Fibroblast of lung (primary cell): ENCODE data around the gene C16orf95. TPM values are rescaled to one million over a fixed set of nuclear protein-coding genes. Genes with fewer than 3 reads are reported as not detected.
"Not testable (repeated sequence)": the region's sequence is repeated elsewhere in the genome, so short reads cannot be mapped to it uniquely, and the experiment has no call there.

Source experiments
- DNase-seq, 2 donors: peaks; one replicate each; pipeline versions ENCODE4 v3.0.0 to v3.0.0-alpha.2; 2010; ENCODE audit warnings: low read depth in 2 of 2
- H2AFZ ChIP-seq: 2 replicates; pipeline ENCODE4 v1.5.1; 2012; ENCODE audit warnings: low read length, control low read depth, inconsistent platforms
- H3K27ac ChIP-seq: 2 replicates; pipeline ENCODE4 v1.5.1; 2011; ENCODE audit warnings: low read length, control low read depth; ENCODE audit not compliant: insufficient read depth
- H3K27me3 ChIP-seq: 2 replicates; pipeline ENCODE4 v1.5.1; 2011; ENCODE audit warnings: mild to moderate bottlenecking, low read length; ENCODE audit not compliant: control insufficient read depth, insufficient read depth
- H3K36me3 ChIP-seq: 2 replicates; pipeline ENCODE4 v1.5.1; 2011; ENCODE audit warnings: low read length; ENCODE audit not compliant: control insufficient read depth, insufficient read depth
- H3K4me1 ChIP-seq: 2 replicates; pipeline ENCODE4 v1.5.1; 2011; ENCODE audit warnings: low read length; ENCODE audit not compliant: control insufficient read depth, insufficient read depth; ENCODE audit errors: extremely low read depth
- H3K4me2 ChIP-seq: 2 replicates; pipeline ENCODE4 v1.5.1; 2011; ENCODE audit warnings: low read length, control low read depth; ENCODE audit not compliant: insufficient read depth; ENCODE audit errors: extremely low read depth
- H3K4me3 ChIP-seq, 4 experiments: fragments of 200-600 bp in 1 of 4; sonication (generic) in 1 of 4; replicated peaks in 1 of 4; 2 replicates each; pipeline ENCODE4 v1.5.1; 2011 to 2016; ENCODE audit warnings: low read length in 4 of 4, low read depth in 3 of 4, mild to moderate bottlenecking in 3 of 4, control low read depth in 2 of 4, inconsistent platforms in 1 of 4, mixed read lengths in 1 of 4; ENCODE audit not compliant: insufficient read depth in 1 of 4; ENCODE audit errors: control extremely low read depth in 1 of 4
- H3K79me2 ChIP-seq: 2 replicates; pipeline ENCODE4 v1.5.1; 2012; ENCODE audit warnings: mild to moderate bottlenecking, low read length, inconsistent platforms; ENCODE audit not compliant: control insufficient read depth, insufficient read depth
- H3K9ac ChIP-seq: 2 replicates; pipeline ENCODE4 v1.5.1; 2011; ENCODE audit warnings: mild to moderate bottlenecking, low read length, control low read depth; ENCODE audit not compliant: insufficient read depth
- H3K9me3 ChIP-seq: 2 replicates; pipeline ENCODE4 v1.5.1; 2012; ENCODE audit warnings: low read depth, low read length; ENCODE audit not compliant: control insufficient read depth, insufficient read depth
- H4K20me1 ChIP-seq: 2 replicates; pipeline ENCODE4 v1.5.1; 2011; ENCODE audit warnings: low read length; ENCODE audit not compliant: control insufficient read depth, insufficient read depth; ENCODE audit errors: extremely low read depth
- EZH2 ChIP-seq: IDR thresholded peaks from 2 replicates; pipeline ENCODE4 v1.5.1; 2012; ENCODE audit warnings: low read length, control low read depth, mild to moderate bottlenecking; ENCODE audit errors: missing control alignments
- polyA plus RNA-seq, 2 donors: library from polyadenylated mRNA; depleted of rRNA in 1 of 2; stranded (reverse) in 1 of 2; unstranded in 1 of 2; fragments of >200 nt; gene quantifications; 2 replicates each; pipeline ENCODE4 v1.2.1, GENCODE V29; 2011 to 2012; ENCODE audit warnings: missing spikeins in 1 of 2
- total RNA-seq: library from RNA; depleted of rRNA; stranded (reverse); fragments of >200 nt; gene quantifications from 2 replicates; pipeline ENCODE4 v1.2.1, GENCODE V29; 2014
- TF ChIP-seq, protein P1 (sequence below), 2 donors: IDR thresholded peaks in 1 of 2; conservative IDR thresholded peaks in 1 of 2; 1 replicate in 1 of 2; 2 replicates in 1 of 2; pipeline ENCODE4 v1.5.1; 2011 to 2012; ENCODE audit warnings: low read length in 2 of 2, control low read depth in 1 of 2, inconsistent platforms in 1 of 2, low read depth in 1 of 2, mild to moderate bottlenecking in 1 of 2

Gene C16orf95
- total and polyA plus RNA-seq, 2 donors (not counting 1 experiment from before 2014, with no cell fraction given) = 1.3 to 5.4 TPM

DNA sequence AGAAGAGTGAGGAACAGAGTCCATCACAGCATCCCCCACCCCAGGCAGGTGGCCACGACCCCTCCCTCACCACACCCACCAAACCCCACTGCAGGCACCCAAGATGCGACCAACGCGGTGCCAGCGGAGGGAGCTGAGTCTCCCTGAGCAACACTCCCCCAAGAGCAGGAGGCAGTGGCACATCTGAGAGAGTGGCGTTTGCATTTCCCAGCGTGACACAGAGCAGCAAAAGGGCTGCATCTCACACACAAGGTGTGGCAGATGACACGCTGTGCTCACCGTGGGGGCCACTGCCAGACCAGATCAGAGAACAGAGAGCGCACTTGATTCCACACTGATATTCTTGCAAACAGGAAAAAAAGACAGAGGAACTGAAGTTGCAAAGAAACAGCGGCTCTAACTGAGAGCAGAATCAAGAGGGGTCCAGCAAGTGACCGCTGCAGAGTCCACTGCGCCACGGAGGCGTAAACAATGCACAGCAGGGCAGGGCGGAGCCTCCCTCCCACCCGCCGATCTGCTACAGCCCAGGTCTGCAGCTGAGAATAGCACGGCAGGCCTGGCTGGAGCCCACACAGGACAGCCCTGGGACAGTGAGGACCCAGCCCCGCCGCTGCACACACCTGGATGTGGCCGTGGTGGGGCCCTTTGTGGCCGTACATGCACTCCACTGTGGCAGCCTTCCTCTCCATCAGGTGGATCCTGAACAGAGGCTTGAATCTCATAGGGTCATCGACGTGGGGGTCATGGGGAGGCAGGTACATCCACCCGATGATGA lies 26.0 kb upstream of the C16orf95 start:
- no peak overlapping the region for H3K4me2 ChIP-seq
- H3K4me1 ChIP-seq = no peaks in the 10 kb centered on the region
- no peaks in the 10 kb centered on the region for H3K27me3 ChIP-seq
- no peak overlapping the region for H2AFZ ChIP-seq
- no peak overlapping the region for H3K9ac ChIP-seq
- DNase-seq = no peak
- H3K79me2 ChIP-seq = no peaks in the 10 kb centered on the region
- H3K4me3 ChIP-seq = no peak overlapping the region
- TF ChIP-seq, protein P1, sequence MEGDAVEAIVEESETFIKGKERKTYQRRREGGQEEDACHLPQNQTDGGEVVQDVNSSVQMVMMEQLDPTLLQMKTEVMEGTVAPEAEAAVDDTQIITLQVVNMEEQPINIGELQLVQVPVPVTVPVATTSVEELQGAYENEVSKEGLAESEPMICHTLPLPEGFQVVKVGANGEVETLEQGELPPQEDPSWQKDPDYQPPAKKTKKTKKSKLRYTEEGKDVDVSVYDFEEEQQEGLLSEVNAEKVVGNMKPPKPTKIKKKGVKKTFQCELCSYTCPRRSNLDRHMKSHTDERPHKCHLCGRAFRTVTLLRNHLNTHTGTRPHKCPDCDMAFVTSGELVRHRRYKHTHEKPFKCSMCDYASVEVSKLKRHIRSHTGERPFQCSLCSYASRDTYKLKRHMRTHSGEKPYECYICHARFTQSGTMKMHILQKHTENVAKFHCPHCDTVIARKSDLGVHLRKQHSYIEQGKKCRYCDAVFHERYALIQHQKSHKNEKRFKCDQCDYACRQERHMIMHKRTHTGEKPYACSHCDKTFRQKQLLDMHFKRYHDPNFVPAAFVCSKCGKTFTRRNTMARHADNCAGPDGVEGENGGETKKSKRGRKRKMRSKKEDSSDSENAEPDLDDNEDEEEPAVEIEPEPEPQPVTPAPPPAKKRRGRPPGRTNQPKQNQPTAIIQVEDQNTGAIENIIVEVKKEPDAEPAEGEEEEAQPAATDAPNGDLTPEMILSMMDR (conservative IDR thresholded peaks at IDR 0.05 in 1 of 2, IDR thresholded peaks at IDR 0.05 in 1 of 2; ENCODE audit: low read depth in 1 of 2, low read length in 2 of 2) = no peak
- no peak for TF ChIP-seq EZH2
- H3K9me3 ChIP-seq = no peaks in the 10 kb centered on the region
- H3K27ac ChIP-seq = no peak overlapping the region
- peaks cover 3% of the 10 kb centered on the region for H4K20me1 ChIP-seq
- peaks cover 30% of the 10 kb centered on the region for H3K36me3 ChIP-seq

DNA sequence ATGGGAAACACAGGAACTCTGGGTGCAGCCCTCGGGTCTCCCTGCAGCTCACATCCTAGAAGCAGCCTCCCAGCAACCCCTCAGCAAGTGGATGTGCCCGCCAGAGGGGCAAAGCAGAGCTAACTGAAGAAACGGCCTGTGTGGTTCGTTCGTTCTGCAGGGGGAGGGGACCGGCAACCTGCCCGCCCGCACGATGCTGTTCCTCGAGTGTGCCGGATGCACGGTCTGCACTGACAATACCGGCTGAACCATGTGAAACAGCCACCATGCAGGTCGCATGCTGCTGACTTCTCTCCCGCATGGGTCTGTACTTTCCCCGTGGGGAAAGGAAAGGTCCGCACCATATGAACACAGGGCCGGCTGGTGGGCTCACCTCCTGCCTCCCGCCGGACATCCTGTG lies 25.3 kb upstream of the C16orf95 start:
- H3K4me3 ChIP-seq = no peak overlapping the region

DNA sequence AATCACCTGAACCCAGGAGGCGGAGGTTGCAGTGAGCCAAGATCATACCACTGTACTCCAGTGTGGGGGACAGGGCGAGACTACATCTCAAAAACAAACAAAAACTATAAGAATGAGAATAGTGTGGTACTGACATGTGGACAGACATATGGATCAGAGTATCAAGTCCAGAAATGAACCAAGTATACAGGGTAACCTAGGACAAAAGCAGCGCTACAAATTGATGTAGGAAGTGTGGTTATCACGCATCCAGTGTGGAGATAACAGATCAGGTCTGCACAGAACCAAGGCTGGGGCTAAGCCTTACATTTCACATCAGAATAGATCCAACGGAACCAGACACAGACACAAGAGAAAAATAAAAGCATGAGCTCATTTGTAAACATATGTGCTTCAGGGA lies 23.0 kb upstream of the C16orf95 start:
- DNase-seq = no peak

More for the DNA sequence above, 25.3 kb upstream of the C16orf95 start:
- Histone ChIP-seq H3K36me3 (peaks cover 30% of the 10 kb centered on the region), H2AFZ (no peak overlapping the region), H3K27me3 (no peaks in the 10 kb centered on the region), H3K4me2 (no peak overlapping the region), H3K4me1 (no peaks in the 10 kb centered on the region), H3K9ac (no peak overlapping the region), H4K20me1 (peaks cover 2% of the 10 kb centered on the region), H3K79me2 (no peaks in the 10 kb centered on the region), H3K9me3 (no peaks in the 10 kb centered on the region), H3K27ac (no peak overlapping the region)
- DNase-seq = no peak
- TF ChIP-seq EZH2 = no peak
- TF ChIP-seq, protein P1 (conservative IDR thresholded peaks at IDR 0.05 in 1 of 2, IDR thresholded peaks at IDR 0.05 in 1 of 2; ENCODE audit: low read depth in 1 of 2, low read length in 2 of 2) = no peak

DNA sequence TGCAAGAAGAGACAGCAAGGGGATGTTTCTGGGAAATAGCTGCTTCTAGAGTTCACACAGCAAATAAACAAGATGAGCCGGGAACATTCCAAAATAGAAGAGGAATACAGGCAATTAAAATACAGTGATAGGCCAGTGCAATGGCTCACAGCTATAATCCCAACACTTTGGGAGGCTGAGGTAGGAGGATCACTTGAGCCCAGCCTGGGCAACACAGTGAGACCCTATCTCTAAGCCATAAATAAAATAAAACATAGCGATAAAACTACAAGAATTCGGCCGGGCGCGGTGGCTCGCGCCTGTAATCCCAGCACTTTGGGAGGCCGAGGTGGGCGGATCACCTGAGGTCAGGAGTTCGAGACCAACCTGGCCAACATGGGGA lies 22.5 kb upstream of the C16orf95 start:
- not testable (repeated sequence) for H3K79me2 ChIP-seq, H3K9ac ChIP-seq, H3K4me3 ChIP-seq, H4K20me1 ChIP-seq, H3K27ac ChIP-seq, H3K4me1 ChIP-seq, H3K4me2 ChIP-seq, H2AFZ ChIP-seq, H3K9me3 ChIP-seq, H3K27me3 ChIP-seq, DNase-seq
- H3K36me3 ChIP-seq = peaks cover 27% of the 10 kb centered on the region

More for the DNA sequence above, 23.0 kb upstream of the C16orf95 start:
- Histone ChIP-seq H3K79me2 (no peaks in the 10 kb centered on the region), H4K20me1 (peaks cover 2% of the 10 kb centered on the region), H3K9me3 (no peaks in the 10 kb centered on the region), H3K9ac (no peak overlapping the region), H3K4me3 (no peak overlapping the region), H2AFZ (no peak overlapping the region), H3K36me3 (peaks cover 24% of the 10 kb centered on the region), H3K27me3 (no peaks in the 10 kb centered on the region), H3K4me1 (no peaks in the 10 kb centered on the region), H3K27ac (no peak overlapping the region), H3K4me2 (no peak overlapping the region)
- TF ChIP-seq, protein P1 (conservative IDR thresholded peaks at IDR 0.05 in 1 of 2, IDR thresholded peaks at IDR 0.05 in 1 of 2; ENCODE audit: low read depth in 1 of 2, low read length in 2 of 2) = no peak
- no peak for TF ChIP-seq EZH2
